GM12878 (cell line): Measurements from ENCODE around the gene SACS.

Source experiments
- ATF7 ChIP-seq: fragments of 450-650 bp; IDR thresholded peaks from 2 replicates; pipeline ENCODE4 v1.6.1; 2016; ENCODE audit warnings: low read depth, mild to moderate bottlenecking
- CREB1 ChIP-seq: IDR thresholded peaks from 2 replicates; pipeline ENCODE4 v1.6.1; 2012; ENCODE audit warnings: low read depth, mild to moderate bottlenecking, inconsistent platforms
- CTCF ChIP-seq, 3 experiments: IDR thresholded peaks in 2 of 3; conservative IDR thresholded peaks in 1 of 3; 2 replicates each; pipeline ENCODE4 v1.5.1; 2011; ENCODE audit warnings: low read depth in 3 of 3, low read length in 3 of 3, mild to moderate bottlenecking in 3 of 3, control low read depth in 2 of 3, moderate library complexity in 2 of 3, inconsistent platforms in 1 of 3, mixed read lengths in 1 of 3; ENCODE audit not compliant: control insufficient read depth in 2 of 3, insufficient read depth in 1 of 3; ENCODE audit errors: extremely low read depth in 1 of 3
- ESRRA ChIP-seq: IDR thresholded peaks from 2 replicates; pipeline ENCODE4 v1.6.1; 2012; ENCODE audit warnings: mild to moderate bottlenecking, low read length, improper control_type of control experiment
- MAX ChIP-seq: IDR thresholded peaks from 2 replicates; pipeline ENCODE4 v1.6.1; 2012; ENCODE audit warnings: low read depth, low read length, improper control_type of control experiment
- POLR2A ChIP-seq: IDR thresholded peaks from 2 replicates; pipeline ENCODE4 v1.6.1; 2011; ENCODE audit warnings: low read depth, mild to moderate bottlenecking, low read length
- POLR2AphosphoS5 ChIP-seq: IDR thresholded peaks from 2 replicates; pipeline ENCODE4 v1.6.1; 2011; ENCODE audit warnings: mild to moderate bottlenecking, low read length, inconsistent platforms
- RAD21 ChIP-seq: IDR thresholded peaks from 2 replicates; pipeline ENCODE4 v1.6.1; 2011; ENCODE audit warnings: mild to moderate bottlenecking, low read depth, low read length, moderate library complexity; ENCODE audit not compliant: insufficient read depth
- SIN3A ChIP-seq: IDR thresholded peaks from 2 replicates; pipeline ENCODE4 v1.6.1; 2012; ENCODE audit warnings: low read depth, low read length, improper control_type of control experiment
- USF1 ChIP-seq: IDR thresholded peaks from 2 replicates; pipeline ENCODE4 v1.6.1; 2011; ENCODE audit warnings: borderline replicate concordance, low read depth, mild to moderate bottlenecking, moderate library complexity, mixed read lengths, low read length; ENCODE audit not compliant: insufficient read depth; ENCODE audit errors: extremely low read length
- ZBTB33 ChIP-seq: fragments of 450-650 bp; IDR thresholded peaks from 2 replicates; pipeline ENCODE4 v1.6.1; 2017; ENCODE audit warnings: mild to moderate bottlenecking

- TF ChIP-seq MAX = no peak
- no peak for TF ChIP-seq CTCF (IDR thresholded peaks at IDR 0.05 in 2 of 3, conservative IDR thresholded peaks at IDR 0.05 in 1 of 3; ENCODE audit: control insufficient read depth in 2 of 3, extremely low read depth in 1 of 3, insufficient read depth in 1 of 3, low read depth in 3 of 3, low read length in 3 of 3)
- TF ChIP-seq POLR2AphosphoS5 = no peak
- no peak for TF ChIP-seq RAD21
- no peak for TF ChIP-seq SIN3A
- TF ChIP-seq ESRRA = no peak
- no peak for TF ChIP-seq POLR2A
- no peak for TF ChIP-seq CREB1
- TF ChIP-seq ZBTB33 = no peak
- no peak for TF ChIP-seq ATF7
- no peak for TF ChIP-seq USF1
Observed at GRCh38 chr13:23460309-23460708, 26.8 kb upstream of the SACS start.
